Spinal cord (tissue), 10 donors: ENCODE results near the gene SUSD6. TPM values are rescaled to one million over a fixed set of nuclear protein-coding genes. Genes with fewer than 3 reads are reported as not detected.

Experiments used
- DNase-seq, 6 donors: peaks; one replicate each; pipeline versions ENCODE4 v3.0.0 to v3.0.0-alpha.2; 2013 to 2015; ENCODE audit warnings: low spot score in 6 of 6, low read depth in 4 of 6
- H3K27ac ChIP-seq: one replicate; pipeline ENCODE4 v1.5.1; 2013; ENCODE audit warnings: low read depth, low read length, control low read depth
- H3K27me3 ChIP-seq: one replicate; pipeline ENCODE4 v1.6.1; 2013; ENCODE audit warnings: low read length; ENCODE audit not compliant: control insufficient read depth, insufficient read depth
- H3K36me3 ChIP-seq: one replicate; pipeline ENCODE4 v1.6.1; 2013; ENCODE audit warnings: low read length; ENCODE audit not compliant: control insufficient read depth, insufficient read depth
- H3K4me1 ChIP-seq: one replicate; pipeline ENCODE4 v1.6.1; 2013; ENCODE audit warnings: low read length; ENCODE audit not compliant: control insufficient read depth, insufficient read depth
- H3K4me3 ChIP-seq: one replicate; pipeline ENCODE4 v1.5.1; 2013; ENCODE audit warnings: low read depth, low read length, control low read depth
- H3K9me3 ChIP-seq: one replicate; pipeline ENCODE4 v1.6.1; 2013; ENCODE audit warnings: low read length; ENCODE audit not compliant: control insufficient read depth, insufficient read depth
- WGBS: methylation state at CpG from one replicate; pipeline ENCODE4 v1.1.5; 2013; ENCODE audit warnings: missing lambda C conversion rate; ENCODE audit not compliant: insufficient coverage; 5-methylcytosine and 5-hydroxymethylcytosine counted together
- polyA plus RNA-seq, 2 donors: library from polyadenylated mRNA; unstranded; fragments of 120-200 nt; gene quantifications; one replicate each; pipeline ENCODE4 v1.2.1, GENCODE V29; 2013; ENCODE audit not compliant: insufficient read length in 2 of 2
- total RNA-seq, 2 donors: library from RNA; depleted of rRNA in 1 of 2; stranded (reverse); fragments of 120-200 nt in 1 of 2; fragments of >200 nt in 1 of 2; gene quantifications; one replicate each; pipeline versions ENCODE4 v1.2.3 to v1.2.4, GENCODE V29; 2013 to 2014
- donor health status: healthy.

The SUSD6 gene
- total and polyA plus RNA-seq, 4 donors: 16.8 to 23.9 (median 19.4) TPM

DNA sequence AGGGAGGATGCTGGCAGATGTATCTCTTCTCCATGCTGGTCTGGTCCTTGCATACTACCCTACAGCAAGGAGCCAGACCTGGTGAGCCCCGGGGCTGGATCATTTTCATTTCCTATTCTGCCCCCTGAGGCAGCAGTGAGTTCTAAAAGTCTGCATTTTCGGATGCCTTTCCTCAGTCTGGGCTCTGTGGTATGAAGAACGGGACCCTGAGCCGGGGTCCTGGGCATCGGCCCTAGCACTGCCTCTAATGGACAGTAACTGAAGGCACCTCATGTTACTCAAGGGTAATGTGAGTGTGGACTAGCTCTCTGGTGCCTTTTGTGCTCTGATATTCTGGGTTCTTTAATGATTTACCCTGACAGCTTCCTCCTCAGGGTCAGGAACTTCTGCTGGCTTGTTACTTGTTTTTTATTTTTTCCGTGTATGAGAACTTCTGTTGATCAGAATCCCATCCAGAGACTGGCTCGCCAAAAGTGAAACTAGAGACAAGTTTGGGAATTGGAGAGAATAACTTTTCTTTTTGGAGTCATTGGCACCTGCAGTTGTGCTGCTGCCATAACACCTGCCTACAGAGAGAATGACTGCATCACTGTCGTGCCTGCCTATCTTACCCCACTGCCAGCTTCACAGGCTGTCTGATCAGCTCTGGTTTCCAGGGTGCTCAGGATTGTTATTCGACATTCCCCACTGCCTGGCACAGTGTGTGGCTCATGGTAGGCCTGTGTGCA is 62.3 kb downstream of the SUSD6 start:
- Histone ChIP-seq H3K27ac (peak overlapping the region; percentile 44), H3K4me3 (no peak overlapping the region)
- DNase-seq: no peak

DNA sequence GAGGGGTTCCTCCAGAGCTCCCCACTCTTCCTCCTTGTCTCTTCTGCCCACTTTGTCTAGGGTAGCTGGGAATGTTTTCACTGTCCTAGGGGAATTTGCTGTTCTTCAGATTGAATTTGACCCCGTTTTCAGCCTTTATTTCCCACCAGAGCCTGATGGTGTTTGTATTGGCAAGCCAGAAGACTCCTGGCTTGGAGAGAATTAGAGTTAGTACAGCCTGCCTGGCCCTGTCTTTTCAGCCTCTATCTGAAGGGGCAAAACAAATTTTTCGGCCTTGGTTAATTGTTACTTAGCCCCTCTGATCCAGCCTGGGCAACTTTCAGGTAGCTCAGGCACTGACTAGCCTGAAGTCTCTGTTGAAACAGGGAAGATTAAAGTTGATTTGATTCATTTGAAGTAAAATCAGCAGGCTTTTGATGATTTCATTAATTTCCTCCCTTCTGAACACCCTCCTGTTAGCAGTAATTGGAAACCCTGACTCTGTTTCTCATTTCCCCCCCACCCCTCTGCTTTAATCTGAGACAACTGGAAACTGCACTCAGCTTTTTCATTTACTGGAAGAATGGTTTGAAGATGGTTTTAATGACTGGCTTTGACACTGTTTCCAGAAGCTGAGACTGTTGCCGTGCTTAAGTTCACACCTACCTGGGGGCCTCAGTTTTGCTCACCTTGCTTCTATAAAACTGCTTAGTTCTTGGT is 63.3 kb downstream of the SUSD6 start:
- Histone ChIP-seq H3K4me3 (no peak overlapping the region), H3K27me3 (no peaks in the 10 kb centered on the region), H3K27ac (peak overlapping the region; percentile 44), H3K36me3 (no peaks in the 10 kb centered on the region), H3K4me1 (peaks cover 10% of the 10 kb centered on the region), H3K9me3 (no peaks in the 10 kb centered on the region)
- WGBS: 63% methylated on average over 2 of the region's 3 CpGs
- DNase-seq: peak in 2 of 6 donors; percentile 56 to 66

More for the DNA sequence above, 62.3 kb downstream of the SUSD6 start:
- Histone ChIP-seq H3K4me1 (peaks cover 10% of the 10 kb centered on the region), H3K9me3 (no peaks in the 10 kb centered on the region), H3K36me3 (no peaks in the 10 kb centered on the region), H3K27me3 (no peaks in the 10 kb centered on the region)
- 59% methylated on average over 9 of the region's 9 CpGs for WGBS

DNA sequence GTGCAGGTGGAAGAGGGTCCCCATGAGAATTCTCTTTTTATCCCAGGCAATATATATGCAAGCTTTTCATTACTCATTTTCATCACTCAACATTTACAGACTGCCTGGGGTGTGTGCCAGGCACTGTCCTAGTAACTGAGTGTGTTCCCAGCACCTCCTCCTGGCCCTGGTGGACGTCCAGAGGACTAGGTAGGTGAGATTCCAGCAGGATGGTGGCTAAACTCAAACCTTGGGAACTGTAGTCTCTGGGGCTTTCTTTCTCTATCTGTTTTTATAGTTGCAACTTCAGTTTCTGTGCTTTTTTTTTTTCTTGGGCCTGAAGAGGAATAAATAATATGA is 63.8 kb downstream of the SUSD6 start:
- Histone ChIP-seq H3K27me3 (no peaks in the 10 kb centered on the region), H3K4me3 (no peak overlapping the region), H3K36me3 (no peaks in the 10 kb centered on the region), H3K4me1 (peaks cover 10% of the 10 kb centered on the region), H3K27ac (no peak overlapping the region), H3K9me3 (no peaks in the 10 kb centered on the region)
- no peak for DNase-seq
- 38% methylated on average over 1 of the region's 1 CpG for WGBS

- H3K27me3 ChIP-seq: no peaks in the 10 kb centered on the region
- no peaks in the 10 kb centered on the region for H3K36me3 ChIP-seq
- peaks cover 10% of the 10 kb centered on the region for H3K4me1 ChIP-seq
- H3K4me3 ChIP-seq: no peak overlapping the region
- DNase-seq: no peak
- no peaks in the 10 kb centered on the region for H3K9me3 ChIP-seq
- no CpG with 5 or more reads among the region's 2 CpGs for WGBS
- no peak overlapping the region for H3K27ac ChIP-seq
Observed at GRCh38 chr14:69675877-69676416, 64.6 kb downstream of the SUSD6 start.

DNA sequence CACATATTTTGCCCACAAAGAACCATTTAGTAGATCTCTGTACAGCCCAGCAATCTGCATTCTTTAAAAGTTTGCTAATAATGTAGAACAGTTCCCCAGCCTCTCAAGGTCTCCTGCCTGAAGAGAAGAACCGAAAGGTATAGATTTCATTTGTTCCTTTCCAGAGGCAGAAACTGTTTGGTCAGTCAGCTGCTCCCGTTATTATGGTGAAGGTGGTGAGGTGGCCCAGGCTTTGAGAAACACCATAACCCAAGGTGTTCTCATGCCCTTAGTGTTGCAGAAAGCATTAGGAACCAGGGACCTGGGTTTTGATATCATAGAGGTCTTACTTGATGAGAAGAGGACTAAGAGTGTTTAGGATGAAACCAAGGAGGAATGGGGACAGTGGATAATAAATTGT is 65.3 kb downstream of the SUSD6 start:
- no peak for DNase-seq
- 100% methylated on average over 1 of the region's 2 CpGs for WGBS
- Histone ChIP-seq H3K4me3 (no peak overlapping the region), H3K4me1 (peaks cover 10% of the 10 kb centered on the region), H3K27ac (no peak overlapping the region), H3K9me3 (no peaks in the 10 kb centered on the region), H3K27me3 (no peaks in the 10 kb centered on the region), H3K36me3 (no peaks in the 10 kb centered on the region)

- Histone ChIP-seq H3K4me1 (peaks cover 19% of the 10 kb centered on the region), H3K36me3 (no peaks in the 10 kb centered on the region), H3K27me3 (no peaks in the 10 kb centered on the region), H3K27ac (no peak overlapping the region), H3K9me3 (no peaks in the 10 kb centered on the region), H3K4me3 (no peak overlapping the region)
- no peak for DNase-seq
- 69% methylated on average over 1 of the region's 1 CpG for WGBS
Observed at GRCh38 chr14:69680297-69680696, 68.9 kb downstream of the SUSD6 start.

DNA sequence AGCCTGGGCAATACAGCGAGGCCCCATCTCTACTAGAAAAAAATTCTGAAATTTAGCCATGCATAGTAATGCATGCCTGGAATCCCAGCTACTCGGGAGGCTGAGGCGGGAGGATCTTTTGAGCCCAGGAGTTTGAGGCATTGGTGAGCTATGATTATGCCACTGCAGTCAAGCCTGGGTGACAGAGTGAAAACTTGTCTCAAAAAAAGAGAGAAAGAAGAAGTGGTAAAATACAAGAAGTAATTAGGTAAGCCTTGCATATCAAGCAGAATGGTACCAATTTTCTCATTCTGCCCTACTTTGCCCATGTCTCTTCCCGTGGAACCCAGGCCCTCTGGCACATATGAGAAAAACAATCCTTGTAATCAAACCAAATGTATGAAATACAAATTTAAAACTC is 70.7 kb downstream of the SUSD6 start:
- Histone ChIP-seq H3K9me3 (no peaks in the 10 kb centered on the region), H3K4me1 (peaks cover 24% of the 10 kb centered on the region), H3K27me3 (no peaks in the 10 kb centered on the region), H3K27ac (no peak overlapping the region), H3K36me3 (no peaks in the 10 kb centered on the region), H3K4me3 (no peak overlapping the region)
- 89% methylated on average over 3 of the region's 4 CpGs for WGBS
- DNase-seq: no peak

GRCh38 chr14:69682621-69683263 is 71.3 kb downstream of the SUSD6 start:
- Histone ChIP-seq H3K27ac (no peak overlapping the region), H3K27me3 (no peaks in the 10 kb centered on the region), H3K36me3 (no peaks in the 10 kb centered on the region), H3K9me3 (no peaks in the 10 kb centered on the region), H3K4me1 (peaks cover 25% of the 10 kb centered on the region), H3K4me3 (no peak overlapping the region)
- WGBS: 17% methylated on average over 1 of the region's 1 CpG
- peak in 2 of 6 donors; percentile 29 to 74 for DNase-seq

GRCh38 chr14:69683971-69684370 is 72.6 kb downstream of the SUSD6 start:
- no peaks in the 10 kb centered on the region for H3K9me3 ChIP-seq
- DNase-seq: no peak
- no peak overlapping the region for H3K27ac ChIP-seq
- H3K4me3 ChIP-seq: no peak overlapping the region
- no peaks in the 10 kb centered on the region for H3K27me3 ChIP-seq
- H3K4me1 ChIP-seq: peaks cover 28% of the 10 kb centered on the region
- H3K36me3 ChIP-seq: no peaks in the 10 kb centered on the region
- 77% methylated on average over 3 of the region's 3 CpGs for WGBS
